Measurements from ENCODE around the gene CATSPER1.

Gene CATSPER1

DNA sequence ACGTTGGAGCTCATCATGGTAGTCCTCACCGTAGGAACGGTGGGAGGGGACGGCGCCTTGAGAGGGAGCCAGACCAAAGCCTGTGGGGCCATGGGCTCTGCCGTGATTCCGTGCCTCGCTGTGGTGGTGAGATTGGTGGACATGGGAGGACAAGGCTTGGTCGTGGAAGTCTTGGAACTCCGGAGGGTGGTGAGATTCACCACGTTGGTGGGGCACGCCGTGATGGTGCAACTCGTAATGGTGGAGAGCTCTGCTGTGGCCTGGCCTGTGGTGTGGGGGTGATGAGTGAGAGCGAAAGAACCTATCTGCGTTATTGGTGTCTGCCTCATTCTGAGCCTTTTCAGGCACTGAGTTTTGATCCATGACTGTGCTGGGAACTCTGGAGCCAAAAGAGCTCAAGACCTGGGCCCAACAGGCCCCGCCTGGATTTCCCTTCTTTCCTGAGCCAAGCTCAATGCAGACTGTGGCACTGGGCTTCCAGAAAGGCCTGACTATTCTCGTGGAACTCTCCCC, at the start of gene CATSPER1:
Gene CATSPER1 (minus strand): TSS at position 463 of the 513 bp plus-strand sequence. CDS start 100 bp downstream, at position 363.
- DNase-seq, result no peak

DNA sequence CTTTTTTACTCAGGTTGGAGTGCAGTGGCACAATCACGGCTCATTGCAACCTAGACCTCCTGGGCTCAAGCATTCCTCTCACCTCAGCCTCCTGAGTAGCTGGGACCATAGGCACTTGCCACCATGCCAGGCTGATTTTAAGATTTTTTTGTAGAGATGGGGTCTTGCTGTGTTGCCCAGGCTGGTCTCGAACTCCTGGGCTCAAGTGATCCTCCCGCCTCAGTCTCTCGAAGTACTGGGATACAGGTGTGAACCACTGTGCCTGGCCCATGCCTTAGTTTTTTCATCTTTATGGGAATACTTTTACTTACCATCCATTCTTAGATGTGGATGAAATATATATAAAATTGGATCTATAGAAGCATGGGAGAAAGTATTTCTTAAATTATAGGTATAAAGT, 49.0 kb upstream of the CATSPER1 start:
- DNase-seq, result no peak

DNA sequence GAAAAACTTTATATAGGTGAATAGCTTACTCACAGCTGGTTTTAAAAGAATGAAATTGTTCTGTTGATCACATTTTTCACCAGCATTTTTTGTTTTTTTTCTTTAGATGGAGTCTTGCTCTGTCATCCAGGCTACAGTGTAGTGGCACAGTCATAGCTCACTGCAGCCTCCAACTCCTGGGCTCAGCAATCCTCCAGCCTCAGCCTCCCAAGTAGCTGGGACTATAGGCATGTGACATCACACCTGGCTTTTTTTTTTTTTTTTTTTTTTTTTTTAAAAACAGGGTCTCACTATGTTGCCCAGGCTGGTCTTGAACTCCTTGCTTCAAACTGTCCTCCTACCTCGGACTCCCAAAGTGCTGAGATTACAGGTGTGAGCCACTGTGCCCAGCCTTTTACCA, 47.4 kb upstream of the CATSPER1 start:
- DNase-seq, result no peak

DNA sequence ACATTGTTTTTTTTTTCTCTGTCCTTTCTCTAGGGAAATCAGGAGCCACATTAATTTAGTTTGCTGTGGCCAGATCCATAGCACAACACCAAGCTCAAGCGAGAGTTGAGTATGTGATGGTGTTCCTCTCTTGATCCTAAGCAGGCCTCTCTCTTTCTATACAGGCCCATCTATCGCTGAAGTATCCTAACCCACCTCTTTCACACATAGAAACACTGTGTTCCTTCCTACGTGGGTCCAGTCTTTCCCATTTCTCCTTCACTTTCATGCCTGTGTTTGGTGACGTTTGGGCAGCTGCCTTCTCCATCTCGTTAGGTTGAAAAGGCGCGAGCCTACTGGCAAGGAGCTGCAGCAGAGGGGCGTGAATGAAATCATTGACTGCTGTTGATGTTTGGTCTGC, 46.2 kb upstream of the CATSPER1 start:
- DNase-seq, result no peak

DNA sequence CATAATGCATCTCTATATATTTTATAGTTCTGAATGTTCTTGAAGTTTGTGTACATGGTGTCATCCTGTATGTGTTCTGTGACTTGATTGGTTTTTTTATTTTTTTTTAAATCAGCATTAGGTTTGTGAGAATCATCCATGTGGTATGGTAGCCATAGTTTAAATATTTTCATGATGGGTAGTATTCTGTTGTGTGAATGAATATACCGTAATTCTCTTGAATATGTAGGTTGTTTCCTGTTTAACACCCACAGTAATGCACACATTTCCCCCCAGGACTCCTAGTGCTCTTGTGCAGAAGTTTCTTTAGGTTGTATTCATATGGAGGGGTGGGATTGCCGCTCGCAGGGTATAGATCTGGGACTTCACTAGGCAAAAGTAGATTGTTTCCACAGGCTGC, 45.8 kb upstream of the CATSPER1 start:
- DNase-seq, result no peak

DNA sequence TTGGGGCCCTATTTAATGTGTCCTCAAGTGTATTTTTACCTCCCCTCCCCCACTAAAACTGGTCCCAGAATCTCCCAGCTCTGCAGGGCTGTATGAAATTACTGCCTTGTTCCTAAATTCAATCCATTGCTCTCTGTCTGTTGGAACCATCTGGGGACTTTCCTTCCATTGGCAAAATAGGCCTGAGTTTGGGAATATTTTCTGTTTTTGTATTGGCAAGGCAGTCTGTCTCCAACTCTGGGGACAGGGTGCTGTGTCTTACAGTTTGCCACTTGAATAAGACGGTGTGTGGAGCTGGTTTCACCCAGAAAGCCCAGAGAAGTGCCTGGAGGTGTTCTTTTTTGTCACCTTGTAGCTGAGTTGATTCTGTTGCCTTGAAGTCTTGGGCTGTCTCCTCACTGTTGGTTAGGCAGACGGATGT, 45.1 kb upstream of the CATSPER1 start:
- DNase-seq, result no peak

DNA sequence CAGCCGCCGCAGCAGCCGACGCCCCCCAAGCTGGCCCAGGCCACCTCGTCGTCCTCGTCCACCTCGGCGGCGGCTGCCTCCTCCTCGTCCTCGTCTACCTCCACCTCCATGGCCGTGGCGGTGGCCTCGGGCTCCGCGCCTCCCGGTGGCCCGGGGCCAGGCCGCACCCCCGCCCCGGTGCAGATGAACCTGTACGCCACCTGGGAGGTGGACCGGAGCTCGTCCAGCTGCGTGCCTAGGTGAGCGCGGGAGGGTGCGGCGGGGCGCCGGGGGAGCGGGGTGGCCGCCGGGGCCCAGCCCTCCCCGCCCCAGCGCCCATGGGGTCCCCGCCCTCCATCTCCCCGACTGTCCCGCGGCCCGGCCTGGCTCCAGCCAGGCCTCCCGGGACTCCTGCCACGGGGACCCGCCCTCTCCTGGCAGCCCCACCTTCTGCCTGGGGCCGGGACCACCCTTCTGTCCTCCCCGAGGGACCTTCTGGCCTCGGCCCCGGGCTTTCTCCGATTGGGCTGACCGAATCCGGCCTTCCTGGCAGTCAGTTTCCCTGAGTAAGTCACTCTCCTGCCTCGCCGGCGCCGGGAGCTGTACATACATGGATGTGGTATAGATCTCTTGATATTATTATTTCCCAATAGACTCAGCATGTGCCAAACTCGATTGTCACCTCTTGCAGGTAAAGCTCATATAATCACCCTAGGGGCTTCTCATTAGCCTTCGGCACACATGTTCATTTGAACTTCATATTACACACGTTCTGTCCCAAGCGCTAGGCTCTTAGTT, 44.5 kb upstream of the CATSPER1 start:
- DNase-seq, result no peak

DNA sequence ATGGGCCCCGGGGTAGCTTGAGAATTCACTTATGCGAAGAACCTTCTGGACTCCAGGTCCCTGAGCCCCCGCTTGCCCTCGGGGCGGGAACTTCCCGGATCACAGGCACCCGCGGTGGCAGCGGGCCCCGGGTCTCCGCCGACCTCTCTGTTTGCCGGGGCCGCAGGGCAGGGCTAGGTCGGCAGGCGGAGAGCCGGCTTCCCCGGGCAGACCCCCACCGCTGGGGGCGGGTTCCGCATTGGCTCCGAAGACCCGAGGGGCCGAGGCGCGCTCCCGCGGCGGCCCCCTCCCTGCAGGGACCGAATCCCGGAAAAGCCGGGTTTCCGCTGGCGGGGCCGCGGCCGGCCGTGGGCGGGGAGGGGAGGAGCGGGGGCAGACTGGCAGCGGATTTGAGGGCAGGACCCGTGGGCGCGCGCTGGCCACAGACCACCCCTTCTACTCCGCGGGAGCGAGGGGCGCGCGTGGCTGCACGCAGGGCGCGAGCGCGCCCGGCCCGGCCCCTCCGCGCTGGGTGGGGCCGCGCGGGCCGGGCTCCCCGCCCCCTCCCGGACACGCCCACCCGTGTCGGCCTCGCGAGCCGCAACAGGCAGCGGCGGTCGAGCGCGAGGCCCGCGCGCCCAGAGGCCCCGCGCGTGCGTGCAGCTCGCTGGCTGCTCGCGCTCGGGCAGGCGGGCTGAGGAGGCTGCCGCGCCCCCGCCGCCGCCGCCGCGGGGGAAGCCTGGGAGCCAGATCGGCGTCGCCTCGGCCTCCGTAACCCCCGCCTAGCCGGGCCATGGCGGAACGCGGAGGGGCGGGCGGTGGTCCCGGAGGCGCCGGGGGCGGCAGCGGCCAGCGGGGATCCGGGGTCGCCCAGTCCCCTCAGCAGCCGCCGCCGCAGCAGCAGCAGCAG, 43.7 kb upstream of the CATSPER1 start, which contains the start of gene PACS1:
Gene PACS1 (plus strand): TSS at position 558 of the 889 bp plus-strand sequence. CDS start 215 bp downstream, at position 773.
- no peak for DNase-seq

DNA sequence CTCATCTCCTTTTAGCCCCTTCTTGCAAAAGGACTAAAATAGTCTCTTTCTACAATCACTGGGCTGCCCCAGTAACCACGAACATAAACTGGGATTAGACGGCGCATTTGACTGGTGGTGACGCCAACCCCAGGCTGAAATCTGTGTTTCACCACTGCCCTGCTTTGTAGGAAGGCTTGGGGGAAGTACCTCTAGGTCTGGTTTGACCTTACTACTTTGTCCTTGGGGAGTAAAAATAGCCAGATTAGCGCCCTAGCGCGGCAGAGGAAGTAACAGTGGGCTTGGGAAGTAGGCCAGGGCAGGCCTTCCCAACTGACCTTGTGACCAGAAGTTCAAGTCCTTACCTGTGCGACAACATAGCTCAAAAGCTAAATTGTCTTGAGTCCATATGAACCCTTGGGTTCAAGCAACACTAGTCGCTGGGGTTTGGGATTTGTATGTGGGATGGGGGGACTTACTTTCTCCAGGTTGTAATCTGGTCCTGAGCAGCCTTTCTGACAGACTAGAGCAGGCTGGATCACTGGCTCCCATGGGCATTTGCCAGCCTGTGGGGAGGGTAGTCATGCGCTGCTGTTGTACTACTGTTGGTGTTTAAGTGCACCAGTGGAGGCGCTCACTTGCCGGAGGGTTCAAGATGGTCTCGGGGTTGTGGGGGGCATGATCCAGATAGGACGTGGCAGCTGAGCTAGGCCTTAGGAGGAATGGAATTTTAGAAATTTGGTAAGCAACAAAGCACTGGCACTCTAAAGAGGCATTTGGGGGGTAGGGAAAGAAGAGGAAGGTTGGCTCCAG, 42.8 kb upstream of the CATSPER1 start:
- no peak for DNase-seq

DNA sequence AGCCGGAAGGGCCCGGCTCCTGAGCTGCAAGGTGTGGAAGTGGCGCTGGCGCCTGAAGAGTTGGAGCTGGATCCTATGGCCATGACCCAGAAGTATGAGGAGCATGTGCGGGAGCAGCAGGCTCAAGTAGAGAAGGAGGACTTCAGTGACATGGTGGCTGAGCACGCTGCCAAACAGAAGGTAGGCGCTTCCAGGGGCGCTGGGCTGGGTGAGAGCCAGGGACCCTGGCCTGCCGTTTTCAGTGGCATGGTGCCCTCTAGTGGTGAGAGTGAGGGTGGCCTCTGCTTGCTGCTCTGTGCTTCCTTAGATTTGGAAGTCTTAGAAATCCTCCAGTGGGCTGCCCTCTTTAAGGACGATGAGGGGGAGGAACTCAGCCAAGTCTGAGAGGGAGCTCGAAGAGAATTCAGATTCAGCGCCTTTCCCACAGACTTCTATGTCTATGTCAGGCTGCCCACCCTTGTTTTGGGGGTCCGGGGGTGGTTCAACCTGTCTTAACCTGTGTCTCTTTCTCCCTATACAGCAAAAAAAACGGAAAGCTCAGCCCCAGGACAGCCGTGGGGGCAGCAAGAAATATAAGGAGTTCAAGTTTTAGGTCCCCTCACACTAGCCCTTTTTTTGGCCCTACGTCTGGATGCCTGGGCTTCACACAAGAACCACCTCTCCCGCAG, 42.0 kb upstream of the CATSPER1 start:
- no peak for DNase-seq

DNA sequence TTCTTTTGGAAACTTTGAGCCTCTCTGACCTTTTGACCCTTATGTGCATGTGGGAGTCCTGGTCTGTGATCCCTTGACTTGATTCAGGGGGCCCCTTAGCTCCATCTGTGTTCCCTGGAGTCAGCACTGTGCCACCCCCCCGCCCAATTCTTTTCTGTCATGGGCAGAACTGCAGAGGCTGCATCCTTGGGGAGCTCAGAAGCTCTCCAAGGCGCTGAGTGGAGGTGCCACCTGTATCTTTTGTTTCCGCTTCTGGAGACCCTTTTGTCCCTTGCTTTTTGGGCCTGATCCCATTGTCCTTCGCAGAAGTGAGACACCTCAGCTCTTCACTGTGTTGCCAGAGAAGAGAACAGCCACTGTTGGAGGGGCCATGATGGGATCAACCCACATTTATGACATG, 41.4 kb upstream of the CATSPER1 start:
- no peak for DNase-seq

DNA sequence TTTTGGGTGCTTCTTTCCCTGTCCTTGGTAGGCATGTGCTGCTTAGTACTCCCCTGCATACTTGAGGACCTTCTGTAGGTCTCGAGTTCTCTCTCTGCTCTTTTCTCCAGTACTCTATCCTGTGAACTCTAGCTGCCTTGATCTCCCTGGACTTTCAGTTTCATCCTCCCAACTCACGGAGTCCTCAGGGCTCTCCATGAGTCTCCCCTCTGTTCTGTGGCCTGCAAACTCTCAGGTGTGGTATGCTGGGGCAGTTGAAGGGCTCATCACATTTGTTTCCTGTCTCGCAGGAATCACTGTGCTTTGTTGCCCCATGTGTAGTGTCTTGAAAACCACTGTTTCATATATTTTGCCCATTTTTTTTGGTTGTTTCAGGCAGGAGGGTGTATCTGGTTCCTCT, 40.5 kb upstream of the CATSPER1 start:
- DNase-seq, result no peak

DNA sequence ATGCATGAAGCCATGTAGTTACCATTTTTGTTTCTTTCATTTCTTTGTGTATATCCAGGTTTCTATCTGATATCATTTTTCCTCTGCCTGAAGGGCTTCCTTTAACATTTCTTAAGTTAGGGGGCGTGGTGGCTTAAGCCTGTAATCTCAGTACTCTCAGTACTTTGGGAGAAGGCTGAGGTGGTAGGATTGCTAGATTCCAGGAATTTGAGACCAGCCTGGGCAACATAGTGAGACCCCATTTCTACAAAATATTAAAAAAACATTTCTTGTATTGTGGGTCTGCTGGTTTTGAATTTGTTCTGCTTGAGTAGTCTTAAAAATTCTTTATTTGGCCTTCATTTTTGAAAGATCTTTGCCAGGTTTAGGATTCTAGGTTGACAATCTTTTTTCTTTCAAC, 38.3 kb upstream of the CATSPER1 start:
- no peak for DNase-seq

DNA sequence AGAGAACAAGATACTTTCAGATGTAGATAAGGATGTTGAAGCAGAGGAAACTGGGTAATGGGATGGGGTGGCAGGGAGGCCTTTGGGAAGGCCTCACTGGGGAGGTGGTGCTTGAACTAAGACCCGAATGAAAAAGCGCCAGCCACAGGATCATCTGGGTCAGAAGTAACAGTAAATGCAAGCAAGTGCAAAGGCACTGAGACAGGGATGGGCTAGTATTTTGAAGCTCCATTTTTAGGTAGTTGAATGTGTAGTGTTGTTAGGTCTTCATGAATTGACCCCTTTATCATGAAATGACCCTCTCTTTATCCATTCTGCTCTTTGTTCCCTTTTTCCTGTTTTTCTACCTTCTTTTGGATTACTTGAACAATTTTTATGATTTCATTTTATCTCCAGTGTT, 37.6 kb upstream of the CATSPER1 start:
- no peak for DNase-seq

DNA sequence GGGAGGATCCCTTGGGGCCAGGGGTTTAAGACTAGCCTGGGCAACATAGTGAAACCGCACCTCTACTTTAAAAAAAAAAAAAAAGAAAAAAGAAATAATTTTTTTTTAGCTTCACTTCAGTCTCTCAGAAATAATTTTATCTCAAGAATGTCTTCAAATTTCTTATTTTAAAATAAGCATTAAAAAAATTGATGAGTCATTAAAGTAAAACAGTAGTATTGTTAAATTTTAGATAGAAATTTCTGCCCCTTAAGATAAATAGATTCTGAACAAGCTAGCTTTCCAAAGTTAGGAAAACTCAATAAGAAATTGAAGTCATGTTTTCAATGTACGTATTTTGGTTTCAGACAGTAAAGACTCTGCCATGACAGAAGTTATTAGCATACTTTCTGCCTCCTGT, 36.1 kb upstream of the CATSPER1 start:
- DNase-seq, result no peak

DNA sequence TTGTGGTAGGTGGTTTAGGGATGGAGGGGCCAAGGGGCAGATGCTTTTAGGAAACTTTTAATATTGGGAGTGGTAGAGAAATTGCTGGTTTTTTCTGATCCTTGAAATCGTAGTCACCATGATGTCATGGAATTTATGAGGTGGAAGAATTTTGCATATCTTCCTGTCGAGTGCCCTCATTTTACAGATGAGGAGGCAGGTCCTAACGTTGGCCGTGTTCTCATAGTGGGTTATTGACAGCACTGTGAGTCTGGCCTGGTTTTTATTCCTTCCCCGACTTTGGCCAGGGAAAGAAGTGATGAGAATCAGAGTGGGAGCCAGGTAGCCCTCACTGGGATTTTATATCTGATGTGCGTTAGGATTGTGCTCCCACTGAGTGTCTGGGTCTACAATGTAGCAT, 35.0 kb upstream of the CATSPER1 start:
- DNase-seq, result no peak

DNA sequence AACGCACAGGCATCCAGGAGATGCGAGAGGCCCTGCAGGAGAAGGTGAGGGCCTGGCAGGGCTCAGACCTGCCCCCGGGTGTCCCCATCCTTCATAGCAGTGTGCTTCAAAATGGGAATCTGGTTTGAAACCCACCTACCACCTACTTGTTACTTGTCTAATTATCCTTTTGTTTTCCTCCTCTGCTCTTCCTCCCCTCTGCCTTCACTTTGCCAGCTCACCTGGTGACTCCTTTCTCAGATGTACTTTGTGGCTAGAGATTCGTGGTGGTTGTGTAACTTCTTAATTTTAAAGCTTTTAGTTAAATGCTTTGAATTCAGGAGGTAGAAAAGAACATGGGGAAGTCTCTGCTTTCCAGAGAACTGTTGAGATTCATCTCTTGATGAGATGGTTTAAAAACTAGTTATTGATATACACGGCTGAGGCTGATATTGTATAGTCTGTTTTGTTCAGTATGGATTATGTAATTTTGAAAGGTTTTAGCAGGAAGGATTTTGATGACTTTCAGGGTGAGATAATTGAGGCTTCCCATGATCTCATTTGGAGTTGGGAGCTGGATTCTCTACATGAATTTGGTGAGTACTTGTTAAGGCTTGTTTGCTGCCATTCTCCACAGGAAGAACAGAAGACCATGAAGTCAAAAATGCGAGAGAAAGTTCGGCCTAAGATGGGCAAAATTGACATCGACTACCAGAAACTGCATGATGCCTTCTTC, 33.8 kb upstream of the CATSPER1 start:
- no peak for DNase-seq

DNA sequence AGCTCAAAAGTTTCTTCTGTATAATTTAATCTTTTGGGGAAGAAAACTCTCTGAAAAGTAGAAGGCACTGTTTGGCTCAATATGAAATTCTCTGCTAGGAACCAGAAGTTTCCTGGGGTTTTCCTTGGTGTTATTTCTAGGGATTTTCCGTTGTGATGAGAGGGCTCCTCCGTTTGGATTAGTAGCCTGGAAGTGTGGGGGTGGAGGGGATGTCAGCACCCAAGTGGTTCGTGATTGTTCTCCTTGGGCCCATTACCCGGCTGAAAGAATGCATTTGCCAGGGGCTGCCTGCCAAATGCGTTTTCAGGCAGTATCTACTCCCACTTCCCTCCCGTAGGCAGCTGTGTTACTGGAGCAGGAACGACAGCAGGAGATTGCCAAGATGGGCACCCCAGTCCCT, 30.2 kb upstream of the CATSPER1 start:
- DNase-seq, result no peak

DNA sequence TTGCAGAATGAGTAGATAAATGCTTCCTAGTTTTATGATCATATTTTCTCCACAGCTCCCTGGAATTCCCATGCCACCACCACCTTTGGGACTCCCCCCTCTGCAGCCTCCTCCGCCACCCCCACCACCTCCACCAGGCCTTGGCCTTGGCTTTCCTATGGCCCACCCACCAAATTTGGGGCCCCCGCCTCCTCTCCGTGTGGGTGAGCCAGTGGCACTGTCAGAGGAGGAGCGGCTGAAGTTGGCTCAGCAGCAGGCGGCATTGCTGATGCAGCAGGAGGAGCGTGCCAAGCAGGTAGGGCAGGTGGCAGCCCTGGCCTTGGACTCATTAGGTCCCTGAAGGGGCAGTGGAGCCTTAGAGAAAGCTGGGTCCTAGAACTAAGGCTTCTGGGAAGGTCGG, 28.7 kb upstream of the CATSPER1 start:
- no peak for DNase-seq

DNA sequence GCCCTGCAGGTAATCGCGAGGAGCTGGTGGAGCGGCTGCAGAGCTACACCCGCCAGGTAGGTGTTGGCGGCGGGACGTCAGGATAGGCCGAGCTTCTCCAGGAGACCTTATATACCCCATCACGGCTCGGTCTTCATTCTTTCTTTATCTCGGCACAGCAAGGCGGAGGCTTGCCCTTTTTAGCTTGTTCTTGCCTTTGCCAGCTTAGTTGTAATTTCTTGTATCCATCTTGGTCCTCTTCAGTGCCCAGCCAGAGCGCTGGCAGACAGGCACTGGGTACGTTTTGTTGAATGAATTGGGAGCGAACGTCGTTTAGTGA, 26.3 kb upstream of the CATSPER1 start:
- DNase-seq, result no peak

DNA sequence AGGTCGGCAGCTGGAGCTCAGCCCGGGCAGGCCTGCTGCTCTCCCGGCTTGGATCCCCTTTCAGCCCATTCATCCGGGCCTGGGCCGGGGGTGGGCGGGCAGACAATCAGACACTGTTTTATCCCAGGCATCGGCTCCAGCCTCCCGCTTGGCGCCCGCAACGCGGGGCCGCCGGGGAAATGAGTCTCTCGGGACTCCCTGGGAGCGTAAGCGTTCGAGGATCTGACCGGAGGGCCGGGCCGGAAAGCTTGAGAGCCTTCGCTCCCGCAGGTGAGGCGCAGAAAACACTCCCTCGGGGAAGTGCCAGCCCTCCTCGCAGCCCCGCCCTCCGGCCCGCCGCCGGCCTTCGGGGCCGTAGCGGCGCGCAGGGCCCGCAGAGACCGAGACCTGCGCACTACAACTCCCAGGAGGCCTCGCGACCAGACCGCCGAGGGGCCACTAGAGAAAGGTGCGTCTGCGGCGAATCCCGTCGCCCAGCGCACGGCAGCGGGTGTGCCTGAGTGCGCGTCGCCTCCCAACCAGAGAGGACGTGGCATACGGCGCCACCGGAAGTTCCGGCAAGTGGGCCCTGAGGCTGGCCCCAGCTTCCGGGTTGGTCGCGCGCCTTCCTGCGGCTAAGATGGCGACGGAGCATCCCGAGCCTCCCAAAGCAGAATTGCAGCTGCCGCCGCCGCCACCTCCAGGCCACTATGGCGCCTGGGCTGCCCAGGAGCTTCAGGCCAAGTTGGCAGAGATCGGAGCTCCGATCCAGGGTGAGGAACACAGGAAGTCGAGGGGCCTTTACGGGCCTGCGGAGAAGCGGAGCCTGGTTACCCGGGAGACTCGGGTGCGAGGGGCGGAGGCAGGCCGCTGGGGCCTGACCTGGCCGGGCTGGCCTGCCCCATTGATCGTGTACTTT, 25.7 kb upstream of the CATSPER1 start, which contains the start of gene SF3B2:
Gene SF3B2 (plus strand): TSS at position 599 of the 898 bp plus-strand sequence. CDS start 21 bp downstream, at position 620.
- peak; percentile 96 for DNase-seq
